ENCODE data around the gene RAB44. TPM values are rescaled to one million over a fixed set of nuclear protein-coding genes. Genes with fewer than 3 reads are reported as not detected.

The RAB44 gene
- total RNA-seq, 2 donors from 2014 or later = 0.08 to 0.30 TPM

DNA sequence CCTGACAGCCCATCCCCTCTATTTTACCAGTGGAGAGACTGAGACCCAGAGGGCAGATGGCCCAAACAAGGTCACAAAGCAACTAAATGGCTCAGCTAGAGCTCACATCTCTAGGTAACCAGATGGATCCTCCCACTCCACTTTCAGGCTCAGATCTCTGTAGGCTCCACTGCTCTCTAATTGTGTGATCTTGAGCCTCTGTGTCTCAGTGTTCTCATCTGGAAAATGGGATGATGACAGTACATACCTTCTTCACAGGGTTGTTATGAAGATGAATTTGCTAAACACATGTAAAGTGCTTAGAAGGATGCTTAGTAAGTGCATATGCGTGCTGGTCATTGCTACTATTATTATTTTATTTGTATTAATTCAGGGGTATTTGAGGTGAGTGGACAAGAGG lies 40.5 kb downstream of the RAB44 start:
- Histone ChIP-seq H3K9me3 (no peaks in the 10 kb centered on the region), H3K4me1 (peaks cover 8% of the 10 kb centered on the region), H3K36me3 (no peaks in the 10 kb centered on the region), H3K27ac (no peak overlapping the region), H3K27me3 (no peaks in the 10 kb centered on the region), H3K4me3 (no peak overlapping the region), H3K9ac (ENCODE audit: low read depth in 2 of 2, low read length in 2 of 2) (no peak overlapping the region)
- DNase-seq = no peak
- TF ChIP-seq CTCF (IDR thresholded peaks at IDR 0.05) = no peak
- intact Hi-C loops (cut with DNase I) = no loop called here

GRCh38 chr6:36739947-36740817 lies 42.6 kb downstream of the RAB44 start:
- intact Hi-C loops (cut with DNase I) = no loop called here
- H3K27me3 ChIP-seq = no peaks in the 10 kb centered on the region
- DNase-seq = no peak
- H3K4me3 ChIP-seq = no peak overlapping the region
- no peaks in the 10 kb centered on the region for H3K9me3 ChIP-seq
- H3K4me1 ChIP-seq = peaks cover 8% of the 10 kb centered on the region
- no peak overlapping the region for H3K27ac ChIP-seq
- no peaks in the 10 kb centered on the region for H3K36me3 ChIP-seq
- no peak overlapping the region for H3K9ac ChIP-seq (ENCODE audit: low read depth in 2 of 2, low read length in 2 of 2)
- no peak for TF ChIP-seq CTCF (IDR thresholded peaks at IDR 0.05)

DNA sequence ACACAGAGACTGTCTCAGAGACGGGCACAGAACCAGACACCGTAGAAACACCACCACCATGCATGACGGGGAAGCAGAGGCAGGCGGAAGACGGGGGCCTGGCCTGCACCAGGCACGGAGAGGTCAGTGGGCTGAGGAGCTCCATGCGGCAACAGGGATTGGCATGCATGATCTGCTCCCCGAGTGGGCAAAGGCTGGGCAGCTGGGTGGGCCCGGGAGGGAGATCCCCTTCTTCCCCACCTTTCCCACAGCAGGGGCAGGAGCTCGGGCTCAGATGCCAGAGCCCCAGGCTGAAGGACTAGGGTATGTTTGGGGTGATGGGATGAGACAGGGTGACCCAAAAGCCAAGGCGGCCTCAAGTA lies 43.2 kb downstream of the RAB44 start:
- DNase-seq = no peak
- intact Hi-C loops (cut with DNase I) = no loop called here
- Histone ChIP-seq H3K9me3 (no peaks in the 10 kb centered on the region), H3K36me3 (no peaks in the 10 kb centered on the region), H3K4me1 (peaks cover 8% of the 10 kb centered on the region), H3K27me3 (no peaks in the 10 kb centered on the region), H3K9ac (ENCODE audit: low read depth in 2 of 2, low read length in 2 of 2) (no peak overlapping the region), H3K4me3 (no peak overlapping the region), H3K27ac (no peak overlapping the region)
- TF ChIP-seq CTCF (IDR thresholded peaks at IDR 0.05) = no peak

DNA sequence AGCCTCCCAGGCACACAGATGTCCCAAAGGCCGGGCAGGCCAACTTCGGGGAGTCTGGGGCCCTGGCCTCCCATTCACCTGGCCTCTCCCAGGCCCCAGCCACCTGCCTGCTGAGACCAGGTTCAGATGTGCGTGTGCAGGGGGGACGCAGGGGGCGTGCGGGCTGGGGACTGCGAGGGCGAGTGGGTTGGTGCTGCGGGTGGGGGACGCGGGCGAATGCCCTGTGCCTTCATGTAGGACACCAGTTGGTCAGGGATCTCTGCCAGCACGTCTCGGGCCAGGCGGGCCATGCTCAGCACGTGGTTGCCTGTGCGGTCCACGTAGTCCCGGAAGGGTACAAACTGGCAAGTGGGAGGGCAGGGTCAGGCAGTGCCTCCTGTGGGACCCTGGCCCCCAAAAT lies 44.5 kb downstream of the RAB44 start:
- H3K36me3 ChIP-seq = no peaks in the 10 kb centered on the region
- DNase-seq = no peak

GRCh38 chr6:36743032-36743431 lies 45.4 kb downstream of the RAB44 start:
- Histone ChIP-seq H3K36me3 (no peaks in the 10 kb centered on the region), H3K9me3 (no peaks in the 10 kb centered on the region), H3K9ac (ENCODE audit: low read depth in 2 of 2, low read length in 2 of 2) (peak overlapping the region in 1 of 2 donors; percentile 80), H3K27ac (peak overlapping the region; percentile 75), H3K4me3 (peak overlapping the region; percentile 7), H3K27me3 (no peaks in the 10 kb centered on the region), H3K4me1 (peaks cover 8% of the 10 kb centered on the region)
- intact Hi-C loops (cut with DNase I) = no loop called here
- peak; percentile 77 for DNase-seq
- no peak for TF ChIP-seq CTCF (IDR thresholded peaks at IDR 0.05)

More for the DNA sequence above, 44.5 kb downstream of the RAB44 start:
- no peak for TF ChIP-seq CTCF (IDR thresholded peaks at IDR 0.05)
- Histone ChIP-seq H3K4me1 (peaks cover 8% of the 10 kb centered on the region), H3K9ac (ENCODE audit: low read depth in 2 of 2, low read length in 2 of 2) (peak overlapping the region in 1 of 2 donors; percentile 80), H3K9me3 (no peaks in the 10 kb centered on the region), H3K4me3 (no peak overlapping the region), H3K27ac (no peak overlapping the region), H3K27me3 (no peaks in the 10 kb centered on the region)
- intact Hi-C loops (cut with DNase I) = no loop called here

Measured in colonic mucosa (tissue), 4 donors.